Trophoblast cell (in vitro differentiated cells and primary cell): ENCODE results near the gene TMEM30A.

Experiments
- DNase-seq, 2 donors: peaks; one replicate each; pipeline ENCODE4 v3.0.0-alpha.2; 2016
- H2AFZ ChIP-seq: 2 replicates; pipeline ENCODE4 v1.6.1; 2013; ENCODE audit warnings: low read length, moderate library complexity, mild to moderate bottlenecking; ENCODE audit not compliant: insufficient read depth, poor library complexity
- H2AK5ac ChIP-seq: 2 replicates; pipeline ENCODE4 v1.6.1; 2013; ENCODE audit warnings: mild to moderate bottlenecking, low read length
- H2BK120ac ChIP-seq: 2 replicates; pipeline ENCODE4 v1.6.1; 2013; ENCODE audit warnings: low read length, mild to moderate bottlenecking, moderate library complexity; ENCODE audit not compliant: insufficient read depth, poor library complexity
- H2BK12ac ChIP-seq: 2 replicates; pipeline ENCODE4 v1.6.1; 2013; ENCODE audit warnings: mild to moderate bottlenecking, low read length, moderate library complexity
- H2BK5ac ChIP-seq: 2 replicates; pipeline ENCODE4 v1.6.1; 2013; ENCODE audit warnings: low read length, low read depth, moderate library complexity, mild to moderate bottlenecking; ENCODE audit not compliant: poor library complexity
- H3K14ac ChIP-seq: 2 replicates; pipeline ENCODE4 v1.6.1; 2013; ENCODE audit warnings: mild to moderate bottlenecking, low read length
- H3K18ac ChIP-seq: 2 replicates; pipeline ENCODE4 v1.6.1; 2013; ENCODE audit warnings: mild to moderate bottlenecking, low read length
- H3K23ac ChIP-seq: 2 replicates; pipeline ENCODE4 v1.6.1; 2013; ENCODE audit warnings: low read length
- H3K27ac ChIP-seq: 2 replicates; pipeline ENCODE4 v1.5.1; 2013; ENCODE audit warnings: low read depth, mild to moderate bottlenecking, inconsistent platforms, low read length, moderate library complexity
- H3K27me3 ChIP-seq: 2 replicates; pipeline ENCODE4 v1.6.1; 2013; ENCODE audit warnings: inconsistent platforms, mild to moderate bottlenecking, low read length, moderate library complexity; ENCODE audit not compliant: insufficient read depth
- H3K36me3 ChIP-seq, 2 experiments: 1 replicate in 1 of 2; 2 replicates in 1 of 2; pipeline ENCODE4 v1.6.1; 2013; ENCODE audit warnings: low read length in 2 of 2, mild to moderate bottlenecking in 2 of 2, moderate library complexity in 1 of 2; ENCODE audit not compliant: insufficient read depth in 2 of 2, control insufficient read depth in 1 of 2
- H3K4ac ChIP-seq: 2 replicates; pipeline ENCODE4 v1.6.1; 2013; ENCODE audit warnings: low read depth, mild to moderate bottlenecking, low read length, moderate library complexity
- H3K4me1 ChIP-seq, 2 experiments: 1 replicate in 1 of 2; 2 replicates in 1 of 2; pipeline ENCODE4 v1.6.1; 2013; ENCODE audit warnings: low read length in 2 of 2, mild to moderate bottlenecking in 2 of 2, moderate library complexity in 1 of 2; ENCODE audit not compliant: insufficient read depth in 2 of 2, control insufficient read depth in 1 of 2
- H3K4me2 ChIP-seq: 2 replicates; pipeline ENCODE4 v1.6.1; 2013; ENCODE audit warnings: inconsistent platforms, mild to moderate bottlenecking, low read length, moderate library complexity
- H3K4me3 ChIP-seq: 2 replicates; pipeline ENCODE4 v1.5.1; 2013; ENCODE audit warnings: mild to moderate bottlenecking, low read depth, low read length, inconsistent platforms
- H3K79me1 ChIP-seq: one replicate; pipeline ENCODE4 v1.6.1; 2013; ENCODE audit warnings: low read length
- H3K79me2 ChIP-seq: 2 replicates; pipeline ENCODE4 v1.6.1; 2013; ENCODE audit warnings: low read length, mild to moderate bottlenecking; ENCODE audit not compliant: control insufficient read depth, insufficient read depth, poor library complexity
- H3K9ac ChIP-seq: 2 replicates; pipeline ENCODE4 v1.6.1; 2013; ENCODE audit warnings: mild to moderate bottlenecking, low read length
- H3K9me3 ChIP-seq: 2 replicates; pipeline ENCODE4 v1.6.1; 2013; ENCODE audit warnings: low read depth, mild to moderate bottlenecking, control low read depth, inconsistent platforms, low read length; ENCODE audit not compliant: insufficient read depth
- H4K12ac ChIP-seq: 2 replicates; pipeline ENCODE4 v1.6.1; 2013; ENCODE audit warnings: low read depth, mild to moderate bottlenecking, low read length, moderate library complexity
- H4K8ac ChIP-seq: 2 replicates; pipeline ENCODE4 v1.6.1; 2013; ENCODE audit warnings: low read depth, mild to moderate bottlenecking, low read length, moderate library complexity
- H4K91ac ChIP-seq: one replicate; pipeline ENCODE4 v1.6.1; 2013; ENCODE audit warnings: low read depth, mild to moderate bottlenecking, low read length, moderate library complexity
- WGBS: extraction: QIAGEN DNeasy Blood & Tissue Kit; methylation state at CpG from one replicate; pipeline ENCODE4 v1.1.7; 2013; ENCODE audit warnings: missing lambda C conversion rate; ENCODE audit not compliant: insufficient read length, insufficient coverage; ENCODE audit errors: extremely low coverage; 5-methylcytosine and 5-hydroxymethylcytosine counted together

Gene TMEM30A

GRCh38 chr6:75262716-75263400, 21.7 kb downstream of the TMEM30A start:
- Histone ChIP-seq H3K9me3 (no peaks in the 10 kb centered on the region), H3K4me2 (no peak overlapping the region), H4K12ac (no peak overlapping the region), H3K79me2 (no peaks in the 10 kb centered on the region), H3K4me1 (peaks cover 0 to under 1% of the 10 kb centered on the region in 2 experiments), H3K79me1 (peaks cover 2% of the 10 kb centered on the region), H3K18ac (no peak overlapping the region), H3K4me3 (no peak overlapping the region), H2BK5ac (no peak overlapping the region), H4K91ac (no peak overlapping the region), H3K9ac (no peak overlapping the region), H2BK120ac (no peak overlapping the region), H3K36me3 (peaks cover 8 to 14% of the 10 kb centered on the region in 2 experiments), H4K8ac (no peak overlapping the region), H3K14ac (no peak overlapping the region), H3K4ac (peak overlapping the region; percentile 62), H3K23ac (no peak overlapping the region), H3K27me3 (no peaks in the 10 kb centered on the region), H2AFZ (no peak overlapping the region), H2AK5ac (no peak overlapping the region), H3K27ac (no peak overlapping the region), H2BK12ac (no peak overlapping the region)
- DNase-seq: peak; percentile 31 to 66
- no CpG with 5 or more reads among the region's 4 CpGs for WGBS

- peaks cover 2 to 4% of the 10 kb centered on the region in 2 experiments for H3K4me1 ChIP-seq
- H2AK5ac ChIP-seq: no peak overlapping the region
- no peak overlapping the region for H2BK12ac ChIP-seq
- H2AFZ ChIP-seq: no peak overlapping the region
- H3K79me1 ChIP-seq: peaks cover 7% of the 10 kb centered on the region
- H3K23ac ChIP-seq: no peak overlapping the region
- no CpG with 5 or more reads among the region's 1 CpG for WGBS
- no peak overlapping the region for H3K4me3 ChIP-seq
- no peak overlapping the region for H3K9ac ChIP-seq
- no peak overlapping the region for H4K8ac ChIP-seq
- no peak overlapping the region for H3K4me2 ChIP-seq
- no peaks in the 10 kb centered on the region for H3K79me2 ChIP-seq
- no peak for DNase-seq
- no peak overlapping the region for H4K91ac ChIP-seq
- no peak overlapping the region for H3K27ac ChIP-seq
- no peaks in the 10 kb centered on the region for H3K27me3 ChIP-seq
- no peaks in the 10 kb centered on the region for H3K9me3 ChIP-seq
- H4K12ac ChIP-seq: no peak overlapping the region
- H3K36me3 ChIP-seq: peaks cover 8 to 14% of the 10 kb centered on the region in 2 experiments
- no peak overlapping the region for H3K4ac ChIP-seq
- no peak overlapping the region for H2BK5ac ChIP-seq
- H2BK120ac ChIP-seq: no peak overlapping the region
- H3K14ac ChIP-seq: no peak overlapping the region
- H3K18ac ChIP-seq: no peak overlapping the region
Measured at GRCh38 chr6:75261299-75261698, 23.3 kb downstream of the TMEM30A start.

GRCh38 chr6:75257343-75258087, 27.1 kb downstream of the TMEM30A start:
- no peak overlapping the region for H3K9ac ChIP-seq
- H3K36me3 ChIP-seq: peaks cover 6 to 7% of the 10 kb centered on the region in 2 experiments
- no peaks in the 10 kb centered on the region for H3K27me3 ChIP-seq
- no CpG with 5 or more reads among the region's 1 CpG for WGBS
- H3K27ac ChIP-seq: peak overlapping the region; percentile 87
- H2AK5ac ChIP-seq: no peak overlapping the region
- H2BK120ac ChIP-seq: no peak overlapping the region
- no peak overlapping the region for H3K14ac ChIP-seq
- no peak overlapping the region for H4K12ac ChIP-seq
- no peak overlapping the region for H2AFZ ChIP-seq
- no peak overlapping the region for H3K4ac ChIP-seq
- no peak overlapping the region for H4K8ac ChIP-seq
- H3K18ac ChIP-seq: no peak overlapping the region
- H3K79me2 ChIP-seq: no peaks in the 10 kb centered on the region
- H3K23ac ChIP-seq: no peak overlapping the region
- H3K4me2 ChIP-seq: no peak overlapping the region
- H3K9me3 ChIP-seq: no peaks in the 10 kb centered on the region
- H3K79me1 ChIP-seq: peaks cover 7% of the 10 kb centered on the region
- H2BK5ac ChIP-seq: no peak overlapping the region
- peak in 1 of 2 donors; percentile 47 for DNase-seq
- no peak overlapping the region for H2BK12ac ChIP-seq
- H3K4me1 ChIP-seq: peaks cover 2 to 4% of the 10 kb centered on the region in 2 experiments
- no peak overlapping the region for H4K91ac ChIP-seq
- no peak overlapping the region for H3K4me3 ChIP-seq

GRCh38 chr6:75250552-75250951, 34.0 kb downstream of the TMEM30A start:
- H3K36me3 ChIP-seq: no peaks in the 10 kb centered on the region
- no peak overlapping the region for H2BK120ac ChIP-seq
- H3K79me1 ChIP-seq: no peaks in the 10 kb centered on the region
- H3K4me2 ChIP-seq: no peak overlapping the region
- WGBS: no CpG with 5 or more reads among the region's 2 CpGs
- H4K12ac ChIP-seq: no peak overlapping the region
- H4K91ac ChIP-seq: no peak overlapping the region
- no peak overlapping the region for H4K8ac ChIP-seq
- DNase-seq: no peak
- H3K23ac ChIP-seq: no peak overlapping the region
- H2AFZ ChIP-seq: no peak overlapping the region
- H3K27me3 ChIP-seq: no peaks in the 10 kb centered on the region
- H3K14ac ChIP-seq: no peak overlapping the region
- no peak overlapping the region for H2AK5ac ChIP-seq
- no peaks in the 10 kb centered on the region for H3K79me2 ChIP-seq
- no peak overlapping the region for H2BK5ac ChIP-seq
- no peak overlapping the region for H3K18ac ChIP-seq
- H3K4me3 ChIP-seq: no peak overlapping the region
- H2BK12ac ChIP-seq: no peak overlapping the region
- no peak overlapping the region for H3K9ac ChIP-seq
- H3K4me1 ChIP-seq: no peaks in the 10 kb centered on the region
- H3K27ac ChIP-seq: no peak overlapping the region
- H3K4ac ChIP-seq: no peak overlapping the region
- no peaks in the 10 kb centered on the region for H3K9me3 ChIP-seq
